ENCODE results near the gene CENPX. TPM values are rescaled to one million over a fixed set of nuclear protein-coding genes. Genes with fewer than 3 reads are reported as not detected.

CENPX gene
- total RNA-seq, 2 experiments from 2014 or later, result 80.2 to 91.3 TPM

- ATAC-seq, result peak; percentile 34
- Mint-ChIP-seq H3K27ac (peak within 1 kb of the TSS; percentile 59), H3K36me3 (peaks cover 10% of the 10 kb centered on the region), H3K4me3 (peak within 1 kb of the TSS; percentile 70), H3K9me3 (ENCODE audit: low read depth) (no peaks in the 10 kb centered on the region), H3K4me1 (peaks cover 28% of the 10 kb centered on the region), H3K27me3 (no peaks in the 10 kb centered on the region)
- DNase-seq, result no peak
- CTCF ChIA-PET, result interaction anchor here (0.9 to 4.5 kb wide), 9 partner anchors 10 to 169 kb away, joined by 3 to 56 read pairs (median 8); partner anchors contain the start of genes GPS1, NOTUM and RFNG
Observed at GRCh38 chr17:82031303-82031884, 8.7 kb upstream of the CENPX start, which contains the start of gene RAC3. Gene RAC3, plus strand, starts transcription at chr17:82031678. Its CDS starts 84 bp downstream, at chr17:82031762.

DNA sequence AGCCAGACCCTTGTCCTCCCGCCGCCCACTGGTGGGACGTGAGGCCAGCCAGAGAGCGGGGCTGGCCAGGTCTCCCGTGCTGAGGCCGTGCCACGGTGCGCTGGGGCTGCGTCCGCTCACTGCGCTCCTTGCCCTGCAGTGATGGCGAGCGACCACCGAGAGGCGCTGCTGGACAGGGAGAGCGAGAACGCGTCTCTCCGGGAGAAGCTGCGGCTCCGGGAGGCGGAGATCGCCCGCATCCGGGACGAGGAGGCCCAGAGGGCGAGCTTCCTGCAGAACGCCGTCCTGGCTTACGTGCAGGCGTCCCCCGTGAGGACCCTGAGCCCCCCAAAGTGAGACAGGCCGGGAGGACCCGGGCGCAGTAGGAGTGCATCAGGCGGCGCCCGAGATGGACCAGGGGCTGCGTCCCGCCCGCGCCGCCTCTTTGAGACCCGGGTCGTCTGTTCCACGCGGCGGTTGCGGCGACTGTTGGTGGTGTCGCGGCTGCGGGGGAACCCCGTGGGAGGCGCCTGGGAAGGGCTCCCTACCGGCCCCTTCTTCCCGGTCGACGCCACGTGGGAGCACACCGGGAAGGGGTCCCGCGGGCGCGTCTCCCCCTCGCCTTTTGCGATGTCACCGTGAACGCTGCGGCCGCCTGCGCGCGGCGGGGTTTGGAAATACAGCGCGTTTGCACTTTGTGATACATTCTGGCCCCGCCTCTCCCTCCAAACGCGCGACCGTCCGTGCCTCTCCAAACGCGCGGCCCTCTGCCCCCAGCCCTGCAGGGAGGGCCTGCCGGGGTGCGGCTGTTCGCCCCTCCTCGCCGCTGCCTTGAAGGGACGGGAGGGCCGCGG, 8.0 kb upstream of the CENPX start:
- peaks cover 28% of the 10 kb centered on the region for H3K4me1 Mint-ChIP-seq
- no peaks in the 10 kb centered on the region for H3K27me3 Mint-ChIP-seq
- CTCF ChIA-PET, result interaction anchor here (0.5 to 4.5 kb wide), 46 partner anchors 8 to 744 kb away, joined by 3 to 56 read pairs (median 4); partner anchors contain the start of genes DCXR, GPS1, MAFG and NOTUM
- H3K4me3 Mint-ChIP-seq, result peak overlapping the region; percentile 70
- H3K9me3 Mint-ChIP-seq (ENCODE audit: low read depth), result no peaks in the 10 kb centered on the region
- H3K36me3 Mint-ChIP-seq, result peaks cover 10% of the 10 kb centered on the region
- peak; percentile 71 for ATAC-seq
- DNase-seq, result peak; percentile 88
- H3K27ac Mint-ChIP-seq, result peak overlapping the region; percentile 59

- no peak overlapping the region for H3K27ac Mint-ChIP-seq
- H3K4me1 Mint-ChIP-seq, result peaks cover 25% of the 10 kb centered on the region
- no peaks in the 10 kb centered on the region for H3K9me3 Mint-ChIP-seq (ENCODE audit: low read depth)
- H3K4me3 Mint-ChIP-seq, result no peak overlapping the region
- DNase-seq, result no peak
- ATAC-seq, result peak; percentile 2
- H3K27me3 Mint-ChIP-seq, result no peaks in the 10 kb centered on the region
- peaks cover 5% of the 10 kb centered on the region for H3K36me3 Mint-ChIP-seq
- CTCF ChIA-PET, result interaction anchor here (0.5 to 4.5 kb wide), 42 partner anchors 8 to 745 kb away, joined by 3 to 56 read pairs (median 4); partner anchors contain the start of genes DCXR, GPS1, MAFG and NOTUM
Observed at GRCh38 chr17:82029990-82030469, 7.4 kb upstream of the CENPX start.

GRCh38 chr17:82029391-82029790, 6.7 kb upstream of the CENPX start:
- no peak for DNase-seq
- Mint-ChIP-seq H3K27me3 (no peaks in the 10 kb centered on the region), H3K36me3 (peaks cover 3% of the 10 kb centered on the region), H3K4me3 (no peak overlapping the region), H3K9me3 (ENCODE audit: low read depth) (no peaks in the 10 kb centered on the region), H3K4me1 (peaks cover 25% of the 10 kb centered on the region), H3K27ac (no peak overlapping the region)
- CTCF ChIA-PET, result interaction anchor here (0.7 to 4.5 kb wide), 21 partner anchors 8 to 276 kb away, joined by 3 to 56 read pairs (median 6); partner anchors contain the start of genes DCXR, GPS1, MAFG and NOTUM
- no peak for ATAC-seq

- ATAC-seq (no peak), DNase-seq (no peak)
- CTCF ChIA-PET, result interaction anchor here (0.7 to 4.5 kb wide), 11 partner anchors 8 to 277 kb away, joined by 3 to 56 read pairs (median 11); partner anchors contain the start of genes DCXR and NOTUM
- Mint-ChIP-seq H3K36me3 (peaks cover 3% of the 10 kb centered on the region), H3K9me3 (ENCODE audit: low read depth) (no peaks in the 10 kb centered on the region), H3K27ac (no peak overlapping the region), H3K27me3 (no peaks in the 10 kb centered on the region), H3K4me1 (peaks cover 29% of the 10 kb centered on the region), H3K4me3 (no peak overlapping the region)
Observed at GRCh38 chr17:82028966-82029365, 6.3 kb upstream of the CENPX start.

DNA sequence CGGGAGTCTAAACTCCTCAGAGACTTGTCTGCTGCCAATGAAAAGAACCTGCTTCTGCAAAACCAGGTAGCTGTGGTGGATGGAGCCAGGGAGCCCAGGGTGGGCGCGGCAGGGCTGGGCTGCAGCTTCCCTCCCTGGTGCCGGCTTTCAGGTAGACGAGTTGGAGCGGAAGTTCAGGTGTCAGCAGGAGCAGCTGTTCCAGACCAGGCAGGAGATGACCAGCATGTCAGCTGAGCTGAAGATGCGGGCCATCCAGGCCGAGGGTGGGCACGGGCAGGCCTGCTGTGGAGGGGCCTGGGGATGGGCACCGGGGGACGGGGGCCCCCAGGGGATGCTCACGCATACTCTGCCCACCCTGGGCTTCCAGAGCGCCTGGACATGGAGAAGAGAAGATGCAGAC, 5.6 kb upstream of the CENPX start:
- ATAC-seq (no peak), DNase-seq (no peak)
- Mint-ChIP-seq H3K36me3 (peaks cover 3% of the 10 kb centered on the region), H3K4me1 (peaks cover 32% of the 10 kb centered on the region), H3K27me3 (no peaks in the 10 kb centered on the region), H3K4me3 (no peak overlapping the region), H3K9me3 (ENCODE audit: low read depth) (no peaks in the 10 kb centered on the region), H3K27ac (no peak overlapping the region)
- CTCF ChIA-PET, result interaction anchor here (0.6 to 2.5 kb wide), 6 partner anchors 8 to 344 kb away, joined by 3 to 13 read pairs (median 4); partner anchors contain the start of gene DCXR

DNA sequence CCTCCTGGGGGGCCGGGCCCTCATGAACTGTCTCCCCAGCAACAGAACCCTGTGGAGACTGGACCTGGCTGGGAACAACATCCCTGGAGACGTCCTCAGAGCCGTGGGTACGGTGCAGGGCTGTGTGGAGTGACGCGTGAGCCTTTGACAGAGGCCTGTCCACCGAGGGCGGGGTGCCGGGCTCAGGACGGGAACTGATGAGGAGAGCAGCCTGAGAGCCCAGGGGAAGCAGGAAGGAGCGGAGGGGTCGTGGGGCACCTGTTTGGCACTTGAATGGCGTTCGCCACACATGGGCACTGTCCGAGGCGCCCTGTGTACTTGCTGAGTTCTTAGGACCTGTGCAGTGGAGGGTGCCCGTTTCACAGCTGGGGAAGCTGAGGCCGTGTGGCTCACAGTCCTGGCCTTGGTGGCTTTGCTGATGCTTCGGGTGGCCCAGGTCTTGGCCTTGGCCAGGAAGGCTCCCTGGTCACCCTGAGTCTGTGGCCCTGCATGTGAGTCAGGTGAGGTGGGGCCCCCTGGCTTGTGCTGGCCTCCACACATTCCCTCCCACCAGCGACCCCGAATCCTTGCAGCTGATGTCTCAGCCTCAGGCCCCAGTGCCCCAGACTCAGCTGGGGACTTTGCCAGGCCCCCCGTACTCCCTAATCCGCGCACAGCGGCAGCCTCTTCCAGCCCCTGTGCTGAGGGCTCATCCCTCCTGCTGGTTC, 2.9 kb upstream of the CENPX start:
- Mint-ChIP-seq H3K4me1 (peaks cover 37% of the 10 kb centered on the region), H3K27me3 (no peaks in the 10 kb centered on the region), H3K36me3 (peaks cover 3% of the 10 kb centered on the region), H3K27ac (no peak overlapping the region), H3K9me3 (ENCODE audit: low read depth) (no peaks in the 10 kb centered on the region), H3K4me3 (no peak overlapping the region)
- CTCF ChIA-PET, result interaction anchor here (0.9 to 2.4 kb wide), 5 partner anchors 11 to 66 kb away, joined by 3 to 10 read pairs (median 4); partner anchors contain the start of genes DCXR, DUS1L and NOTUM
- ATAC-seq, result no peak
- DNase-seq, result no peak

DNA sequence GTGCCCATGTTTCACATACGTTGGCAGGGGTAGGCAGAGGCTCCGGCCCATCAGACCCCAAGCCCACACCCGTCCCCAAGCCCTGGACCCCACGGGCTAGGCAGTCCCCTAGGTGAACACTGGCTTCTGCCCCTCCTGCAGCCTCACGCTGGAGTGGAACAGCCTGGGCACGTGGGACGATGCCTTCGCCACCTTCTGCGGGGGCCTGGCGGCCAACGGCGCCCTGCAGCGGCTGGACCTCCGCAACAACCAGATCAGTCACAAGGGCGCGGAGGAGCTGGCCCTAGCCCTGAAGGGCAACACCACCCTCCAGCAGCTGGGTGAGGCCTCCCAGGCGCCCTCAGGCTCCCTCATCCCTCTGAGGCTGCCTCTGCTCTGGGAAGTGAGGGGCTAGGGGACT, 2.2 kb upstream of the CENPX start:
- peaks cover 38% of the 10 kb centered on the region for H3K4me1 Mint-ChIP-seq
- no peak overlapping the region for H3K27ac Mint-ChIP-seq
- H3K27me3 Mint-ChIP-seq, result no peaks in the 10 kb centered on the region
- H3K36me3 Mint-ChIP-seq, result peaks cover 3% of the 10 kb centered on the region
- ATAC-seq (no peak), DNase-seq (no peak)
- CTCF ChIA-PET, result interaction anchor here (0.9 to 2.4 kb wide), 3 partner anchors 60 to 130 kb away, joined by 3 to 11 read pairs (median 10); partner anchors contain the start of gene NOTUM
- H3K9me3 Mint-ChIP-seq (ENCODE audit: low read depth), result no peaks in the 10 kb centered on the region
- H3K4me3 Mint-ChIP-seq, result no peak overlapping the region

GRCh38 chr17:82023447-82024241, 966 bp upstream of the CENPX start:
- H3K4me1 Mint-ChIP-seq, result peaks cover 32% of the 10 kb centered on the region
- no peak for ATAC-seq
- H3K27ac Mint-ChIP-seq, result peak overlapping the region; percentile 52
- H3K9me3 Mint-ChIP-seq (ENCODE audit: low read depth), result no peaks in the 10 kb centered on the region
- peak overlapping the region; percentile 82 for H3K4me3 Mint-ChIP-seq
- CTCF ChIA-PET, result interaction anchor here (1.0 to 9.0 kb wide), 9 partner anchors 11 to 213 kb away, joined by 4 to 181 read pairs (median 7); partner anchors contain the start of genes ARHGDIA, DCXR, MAFG and NOTUM
- peaks cover 1% of the 10 kb centered on the region for H3K36me3 Mint-ChIP-seq
- peak; percentile 61 for DNase-seq
- no peaks in the 10 kb centered on the region for H3K27me3 Mint-ChIP-seq

DNA sequence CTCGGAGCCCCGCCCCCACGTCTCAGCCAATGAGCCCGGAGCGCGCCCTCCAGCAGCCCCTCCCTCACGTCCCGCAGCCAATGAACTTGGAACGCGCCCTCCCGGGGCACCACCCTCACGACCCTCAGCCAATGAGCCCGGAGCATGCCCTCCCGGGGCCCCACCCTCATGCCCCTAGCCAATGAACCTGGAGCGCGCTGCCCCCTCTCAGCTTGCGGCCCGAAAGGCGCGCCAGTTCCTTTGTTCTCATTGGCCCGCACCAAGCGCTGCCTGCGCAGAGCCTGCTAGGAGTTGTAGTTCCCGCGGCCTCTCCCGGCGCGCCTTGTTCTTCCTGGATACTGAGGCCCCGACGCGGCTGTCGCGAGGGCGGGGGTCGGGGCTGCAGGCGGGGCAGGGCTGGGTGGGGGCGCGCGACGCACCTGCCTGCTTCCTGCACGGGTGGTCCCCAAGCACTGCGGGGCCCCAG, 336 bp upstream of the CENPX start, which contains the start of gene LRRC45:
LRRC45 (plus strand) TSS at position 325 of the 466 bp plus-strand sequence. CDS start 339 bp downstream, outside the sequence.
- peak within 1 kb of the TSS; percentile 82 for H3K4me3 Mint-ChIP-seq

GRCh38 chr17:82021900-82022309, 773 bp downstream of the CENPX start:
- Mint-ChIP-seq H3K4me1 (peaks cover 25% of the 10 kb centered on the region), H3K27me3 (no peaks in the 10 kb centered on the region), H3K36me3 (peaks cover 4% of the 10 kb centered on the region), H3K9me3 (ENCODE audit: low read depth) (no peaks in the 10 kb centered on the region), H3K4me3 (peak overlapping the region; percentile 82), H3K27ac (peak overlapping the region; percentile 78)
- no peak for DNase-seq
- CTCF ChIA-PET, result interaction anchor here (0.9 to 9.0 kb wide), 18 partner anchors 8 to 184 kb away, joined by 3 to 181 read pairs (median 5); partner anchors contain the start of genes DCXR, GPS1, MAFG and NOTUM
- no peak for ATAC-seq

More for the DNA sequence above, 336 bp upstream of the CENPX start, which contains the start of gene LRRC45:
- CTCF ChIA-PET, result interaction anchor here (1.0 to 9.0 kb wide), 16 partner anchors 12 to 213 kb away, joined by 3 to 181 read pairs (median 6); partner anchors contain the start of genes ARHGDIA, DCXR, GPS1 and MAFG
- Mint-ChIP-seq H3K36me3 (peaks cover 4% of the 10 kb centered on the region), H3K27ac (peak within 1 kb of the TSS; percentile 78), H3K4me1 (peaks cover 32% of the 10 kb centered on the region), H3K9me3 (ENCODE audit: low read depth) (no peaks in the 10 kb centered on the region), H3K27me3 (no peaks in the 10 kb centered on the region)
- ATAC-seq (peak; percentile 95), DNase-seq (peak; percentile 100)

Measured in activated CD8-positive, alpha-beta memory T cell treated with anti-CD3 and anti-CD28 coated beads, Interleukin-2, amount 10 ng/mL, durations not matched to agents 7 days and 5 days (primary cell).